ENCODE results near the gene AGBL1.

The AGBL1 gene

DNA sequence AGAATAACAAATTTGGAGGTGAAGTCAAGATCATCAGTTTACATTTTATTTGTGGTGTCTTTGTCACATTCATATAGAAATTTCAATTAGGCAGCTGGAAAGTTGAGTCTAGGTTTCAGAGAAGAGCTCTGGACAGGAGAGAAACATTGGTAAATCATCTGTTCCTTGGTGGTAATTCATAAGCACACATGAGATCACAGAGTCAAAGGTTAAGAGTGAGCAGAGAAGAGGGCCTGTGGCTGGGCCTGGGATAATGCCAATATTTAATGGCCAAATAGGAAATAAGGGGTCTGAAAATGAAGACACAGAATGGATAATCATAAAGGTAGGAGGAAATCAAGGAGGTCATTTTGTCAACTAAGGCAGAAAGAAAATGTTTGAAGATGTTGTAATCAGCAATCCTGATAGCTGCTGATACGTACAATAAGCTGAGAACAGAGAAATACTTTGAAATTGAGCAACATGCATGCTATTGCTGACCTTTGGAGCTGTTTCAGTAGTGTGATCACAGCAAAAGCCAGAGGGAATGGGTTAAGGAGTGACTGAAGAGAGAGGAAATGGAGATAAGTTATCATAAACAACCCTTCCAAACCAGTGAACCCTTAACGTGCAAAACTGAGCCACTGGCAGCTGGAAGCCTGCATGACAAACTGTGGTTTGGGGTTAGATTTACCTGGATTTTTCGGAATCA lies 692.8 kb downstream of the AGBL1 start:
- no peak overlapping the region for H3K4me3 ChIP-seq (ENCODE audit: low read depth, low read length)
- TF ChIP-seq CTCF (IDR thresholded peaks at IDR 0.05; ENCODE audit: low read depth, low read length), result no peak

DNA sequence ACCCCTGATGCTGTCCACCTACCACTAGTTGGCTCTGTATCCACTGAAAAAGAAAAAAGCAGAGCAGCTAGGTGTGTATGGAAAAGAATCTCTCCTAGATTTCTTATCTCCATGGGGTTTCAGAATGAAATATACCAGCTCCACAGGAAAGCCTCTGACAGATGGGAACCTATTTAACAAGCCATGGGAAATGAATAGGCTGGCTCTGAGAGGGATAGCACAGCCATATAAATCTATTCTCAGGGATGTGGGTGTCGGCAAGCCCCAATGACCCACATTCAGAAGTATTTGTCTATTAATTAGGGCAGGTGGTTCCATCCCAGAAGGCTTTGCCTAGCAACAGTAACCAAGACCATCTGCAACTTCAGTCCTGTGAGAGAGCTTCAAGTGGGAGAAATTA lies 694.1 kb downstream of the AGBL1 start:
- TF ChIP-seq CTCF (IDR thresholded peaks at IDR 0.05; ENCODE audit: low read depth, low read length), result no peak

GRCh38 chr15:86776145-86776544 lies 696.5 kb downstream of the AGBL1 start:
- H3K4me3 ChIP-seq (ENCODE audit: low read depth, low read length), result no peak overlapping the region
- TF ChIP-seq CTCF (IDR thresholded peaks at IDR 0.05; ENCODE audit: low read depth, low read length), result no peak

More for the DNA sequence above, 694.1 kb downstream of the AGBL1 start:
- H3K4me3 ChIP-seq (ENCODE audit: low read depth, low read length), result no peak overlapping the region

GRCh38 chr15:86796521-86796920 lies 716.9 kb downstream of the AGBL1 start:
- H3K4me3 ChIP-seq (ENCODE audit: low read depth, low read length), result no peak overlapping the region
- TF ChIP-seq CTCF (IDR thresholded peaks at IDR 0.05; ENCODE audit: low read depth, low read length), result no peak

- TF ChIP-seq CTCF (IDR thresholded peaks at IDR 0.05; ENCODE audit: low read depth, low read length), result no peak
- no peak overlapping the region for H3K4me3 ChIP-seq (ENCODE audit: low read depth, low read length)
Observed at GRCh38 chr15:86797135-86797534, 717.5 kb downstream of the AGBL1 start.

GRCh38 chr15:86799226-86799625 lies 719.6 kb downstream of the AGBL1 start:
- no peak for TF ChIP-seq CTCF (IDR thresholded peaks at IDR 0.05; ENCODE audit: low read depth, low read length)
- H3K4me3 ChIP-seq (ENCODE audit: low read depth, low read length), result no peak overlapping the region

DNA sequence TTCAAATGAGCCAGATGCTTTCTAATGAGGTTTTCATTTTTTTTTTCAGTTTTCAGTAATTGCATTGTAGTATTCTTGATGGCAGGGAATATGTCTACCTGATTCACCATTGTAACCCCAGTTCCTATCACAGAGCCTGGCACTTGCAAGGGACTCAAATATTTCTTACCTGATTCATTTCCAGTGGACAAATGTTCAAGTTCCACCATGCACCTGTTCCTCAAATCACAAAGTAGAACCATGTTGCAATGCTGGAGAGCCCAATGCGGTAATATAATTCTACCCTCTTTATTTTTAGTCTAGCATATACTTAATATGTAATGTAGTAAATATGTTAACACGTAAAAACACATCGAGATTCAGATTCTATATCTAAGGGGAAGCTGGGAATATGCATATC lies 722.6 kb downstream of the AGBL1 start:
- TF ChIP-seq CTCF (IDR thresholded peaks at IDR 0.05; ENCODE audit: low read depth, low read length), result no peak
- no peak overlapping the region for H3K4me3 ChIP-seq (ENCODE audit: low read depth, low read length)

Data from WI38 (cell line).